GM19372 (cell line): ENCODE measurements around the gene MYO7A.

Experiments used
- ATAC-seq: cut with Tn5 transposase; IDR thresholded peaks from one replicate; pipeline ENCODE4 v1.9.1; 2021; ENCODE audit warnings: mild to moderate bottlenecking, low read depth, moderate library complexity; ENCODE audit not compliant: unreplicated experiment

The MYO7A gene

DNA sequence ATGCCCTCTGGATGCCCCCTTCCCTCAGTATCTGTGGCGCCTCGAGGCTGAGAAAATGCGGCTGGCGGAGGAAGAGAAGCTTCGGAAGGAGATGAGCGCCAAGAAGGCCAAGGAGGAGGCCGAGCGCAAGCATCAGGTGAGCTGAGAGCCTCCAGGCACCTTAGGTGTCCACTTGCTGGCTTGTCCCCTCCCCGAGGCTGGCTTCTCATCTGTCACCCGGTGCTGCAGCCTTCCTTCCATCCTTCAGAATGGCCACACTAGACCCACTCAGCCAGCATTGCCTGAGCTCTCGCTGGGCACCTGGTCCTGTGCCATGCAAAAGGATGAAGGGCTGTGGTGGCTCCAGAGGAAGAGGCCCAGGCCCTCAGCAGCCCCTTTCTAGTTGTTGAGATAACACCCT lies 52.3 kb downstream of the MYO7A start:
- ATAC-seq, result no peak

GRCh38 chr11:77181226-77181625 lies 53.2 kb downstream of the MYO7A start:
- no peak for ATAC-seq

DNA sequence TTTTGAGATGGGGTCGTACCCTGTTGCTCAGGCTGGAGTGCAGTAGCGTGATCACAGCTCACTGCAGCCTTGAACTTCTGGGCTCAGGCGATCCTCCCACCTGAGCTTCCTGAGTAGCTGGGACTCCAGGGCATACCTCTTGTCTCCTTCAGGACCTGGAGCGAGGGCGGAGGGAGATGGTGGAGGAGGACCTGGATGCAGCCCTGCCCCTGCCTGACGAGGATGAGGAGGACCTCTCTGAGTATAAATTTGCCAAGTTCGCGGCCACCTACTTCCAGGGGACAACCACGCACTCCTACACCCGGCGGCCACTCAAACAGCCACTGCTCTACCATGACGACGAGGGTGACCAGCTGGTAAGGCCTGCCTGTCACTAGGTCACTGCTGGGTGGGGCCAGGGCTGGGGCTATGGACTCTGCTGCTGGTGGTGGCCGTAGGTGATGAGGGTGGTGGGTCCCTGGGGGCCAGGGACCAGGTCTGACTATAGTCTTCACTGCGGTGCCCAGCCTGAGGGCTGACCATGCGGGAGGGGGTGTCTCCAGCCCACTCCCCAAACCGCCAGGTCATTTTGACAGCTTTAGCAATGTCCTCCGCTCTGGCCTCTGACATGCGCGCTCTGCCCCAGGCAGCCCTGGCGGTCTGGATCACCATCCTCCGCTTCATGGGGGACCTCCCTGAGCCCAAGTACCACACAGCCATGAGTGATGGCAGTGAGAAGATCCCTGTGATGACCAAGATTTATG lies 53.9 kb downstream of the MYO7A start:
- no peak for ATAC-seq

DNA sequence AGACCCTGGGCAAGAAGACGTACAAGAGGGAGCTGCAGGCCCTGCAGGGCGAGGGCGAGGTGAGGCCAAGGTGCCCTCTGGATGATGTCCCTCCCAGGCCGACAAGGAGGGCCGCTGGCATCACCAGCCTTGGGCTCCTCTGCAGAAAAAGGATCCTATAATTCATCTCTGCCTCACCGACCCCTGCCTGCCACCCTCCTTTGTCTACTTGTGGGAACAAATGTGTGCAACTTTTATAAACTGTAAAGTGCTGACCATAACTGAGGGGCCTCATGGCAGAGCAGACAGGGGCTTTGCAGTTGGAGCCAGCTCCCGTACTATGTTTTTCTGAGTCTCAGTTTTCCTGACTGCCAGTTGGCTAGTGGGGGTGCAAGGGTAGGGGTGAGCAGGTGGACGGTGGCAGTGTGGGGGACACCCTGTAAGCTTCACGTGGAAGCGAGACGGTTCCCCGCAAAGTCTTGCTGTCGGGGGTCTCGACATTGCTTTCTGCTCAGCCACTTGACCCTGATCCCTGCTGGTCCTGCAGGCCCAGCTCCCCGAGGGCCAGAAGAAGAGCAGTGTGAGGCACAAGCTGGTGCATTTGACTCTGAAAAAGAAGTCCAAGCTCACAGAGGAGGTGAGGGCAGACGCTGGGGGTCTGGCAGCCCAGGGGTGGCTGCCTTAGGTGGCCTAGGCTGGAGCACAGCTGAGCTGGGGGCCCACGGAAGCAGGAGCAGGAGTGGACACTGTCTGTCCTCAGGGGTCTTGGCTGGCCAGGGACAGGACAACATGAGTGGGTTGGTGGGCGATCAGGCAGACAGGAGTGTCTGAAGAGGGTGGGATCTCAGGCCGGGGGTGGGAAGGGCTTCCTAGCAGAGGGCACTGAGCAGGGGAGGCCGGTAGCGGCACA lies 54.7 kb downstream of the MYO7A start:
- no peak for ATAC-seq

GRCh38 chr11:77183431-77183984 lies 55.5 kb downstream of the MYO7A start:
- ATAC-seq, result no peak

DNA sequence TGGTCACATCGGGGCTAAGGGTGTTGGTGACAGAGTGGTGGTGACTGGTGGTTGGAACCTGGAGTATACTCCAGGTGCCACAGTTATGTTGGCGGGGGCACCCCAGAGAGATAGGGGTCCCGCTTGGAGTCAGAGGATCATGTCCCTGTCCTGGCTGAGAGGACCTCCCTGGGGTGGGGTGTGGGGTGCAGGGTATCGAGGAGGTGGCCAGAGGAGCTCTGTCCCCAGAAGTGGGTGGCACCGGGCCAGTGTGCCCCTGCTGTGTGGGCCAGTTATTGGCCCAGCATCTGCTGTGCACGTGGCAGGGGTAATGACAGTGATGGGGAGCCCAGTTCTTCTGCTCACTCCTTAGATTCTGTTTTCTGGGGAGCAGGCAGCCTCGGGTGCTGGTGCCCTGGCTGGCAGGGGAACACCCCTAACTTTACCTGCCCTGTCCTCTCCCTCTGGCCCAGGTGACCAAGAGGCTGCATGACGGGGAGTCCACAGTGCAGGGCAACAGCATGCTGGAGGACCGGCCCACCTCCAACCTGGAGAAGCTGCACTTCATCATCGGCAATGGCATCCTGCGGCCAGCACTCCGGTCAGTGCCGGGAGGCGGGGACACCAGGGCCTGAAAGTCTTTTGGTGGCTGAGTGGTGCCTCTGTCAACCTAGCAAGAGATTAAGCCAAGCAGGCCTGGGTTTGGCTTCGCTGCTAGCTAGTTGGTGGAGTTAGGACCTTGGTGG lies 56.3 kb downstream of the MYO7A start:
- ATAC-seq, result no peak

- no peak for ATAC-seq
Observed at GRCh38 chr11:77186302-77186701, 58.3 kb downstream of the MYO7A start.

- no peak for ATAC-seq
Observed at GRCh38 chr11:77187111-77187750, 59.2 kb downstream of the MYO7A start.

- no peak for ATAC-seq
Observed at GRCh38 chr11:77187776-77188632, 60.0 kb downstream of the MYO7A start.

- ATAC-seq, result no peak
Observed at GRCh38 chr11:77188633-77189491, 60.8 kb downstream of the MYO7A start.

DNA sequence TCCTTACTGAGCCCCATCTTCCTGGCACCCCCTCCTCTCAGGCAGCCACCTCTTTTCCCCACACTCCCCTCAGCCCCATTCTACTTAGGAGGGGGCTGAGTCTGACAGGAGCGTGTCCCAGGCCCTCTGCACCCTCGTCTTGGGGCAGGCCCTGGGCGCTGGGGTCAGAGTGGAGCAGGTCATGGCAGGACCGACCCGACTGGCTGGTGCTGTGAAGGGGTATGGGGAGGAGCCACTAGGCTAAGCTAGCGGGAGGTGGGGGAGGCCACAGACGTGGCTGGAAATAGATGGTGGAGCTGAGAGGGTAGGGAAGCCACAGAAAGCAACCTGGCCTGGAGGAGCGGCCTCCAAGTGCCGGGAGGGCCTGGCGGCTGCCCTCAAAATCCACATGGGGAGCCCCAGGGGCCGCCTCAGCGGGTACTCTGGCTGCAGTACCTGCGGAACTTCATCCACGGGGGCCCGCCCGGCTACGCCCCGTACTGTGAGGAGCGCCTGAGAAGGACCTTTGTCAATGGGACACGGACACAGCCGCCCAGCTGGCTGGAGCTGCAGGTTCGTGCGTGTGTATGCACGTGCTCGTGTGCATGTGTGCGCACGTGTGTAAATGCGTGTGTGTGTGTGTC lies 61.7 kb downstream of the MYO7A start:
- ATAC-seq, result no peak

GRCh38 chr11:77190331-77191075 lies 62.5 kb downstream of the MYO7A start:
- ATAC-seq, result no peak

DNA sequence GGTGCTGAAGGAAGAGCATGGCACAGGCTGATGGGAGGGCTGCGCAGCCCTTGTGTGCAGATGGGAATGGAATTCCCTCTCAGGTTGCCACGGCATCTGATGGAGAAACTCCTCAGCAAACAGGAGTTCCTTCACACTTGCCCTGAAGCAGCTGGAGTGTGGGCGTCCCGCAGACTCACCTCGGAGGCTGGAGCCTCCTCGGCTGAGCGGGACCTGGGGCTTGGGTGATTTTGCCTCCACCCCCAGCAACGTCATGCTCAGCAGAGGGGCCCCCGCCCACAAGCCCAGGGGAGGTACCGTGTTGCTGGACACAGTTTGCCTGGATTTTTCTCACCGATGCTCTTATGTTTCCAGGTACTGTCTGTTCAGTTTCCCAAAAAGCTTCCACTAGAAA lies 63.4 kb downstream of the MYO7A start:
- no peak for ATAC-seq

- no peak for ATAC-seq
Observed at GRCh38 chr11:77191823-77192495, 63.9 kb downstream of the MYO7A start.

GRCh38 chr11:77193167-77193566 lies 65.1 kb downstream of the MYO7A start:
- ATAC-seq, result no peak

DNA sequence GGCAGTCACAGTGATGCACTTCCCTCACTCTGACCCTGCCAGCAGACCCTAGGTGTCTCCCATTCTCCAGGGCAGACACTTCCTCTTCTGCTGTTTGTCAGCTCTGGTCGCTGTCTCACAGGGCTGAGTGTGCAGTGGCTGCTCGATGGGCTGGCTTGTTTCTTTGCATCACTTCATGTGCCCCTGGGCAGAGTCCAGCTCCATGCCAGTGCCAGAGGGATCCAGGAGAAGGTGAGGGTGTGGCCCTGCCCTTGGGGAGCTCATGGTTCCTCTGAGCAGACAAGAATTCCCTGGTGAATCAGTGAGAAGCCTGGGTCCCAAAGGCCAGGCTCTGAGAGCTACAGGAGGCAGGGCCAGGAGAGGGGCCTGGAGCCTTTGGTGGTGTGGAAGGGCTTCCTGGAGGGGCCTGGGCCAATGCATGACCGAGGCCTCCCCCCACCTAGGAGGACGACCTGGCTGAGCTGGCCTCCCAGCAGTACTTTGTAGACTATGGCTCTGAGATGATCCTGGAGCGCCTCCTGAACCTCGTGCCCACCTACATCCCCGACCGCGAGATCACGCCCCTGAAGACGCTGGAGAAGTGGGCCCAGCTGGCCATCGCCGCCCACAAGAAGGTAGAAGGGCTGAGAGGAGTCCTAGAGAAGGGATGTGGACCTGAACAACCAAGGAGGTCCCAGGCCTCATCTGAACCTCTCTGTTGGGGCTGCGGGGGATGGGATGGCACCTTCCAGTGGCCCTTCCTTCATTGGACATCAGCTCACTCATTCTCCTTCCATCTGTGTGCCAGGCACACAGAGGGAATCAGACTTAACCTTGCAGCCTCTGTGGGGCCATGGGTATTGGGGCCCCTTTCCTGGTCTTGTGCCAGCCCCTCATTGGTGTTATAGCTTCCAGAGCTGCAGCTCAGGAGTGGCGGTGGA lies 66.1 kb downstream of the MYO7A start:
- ATAC-seq, result no peak
